ENCODE results near the gene BICDL2.

BICDL2 gene

GRCh38 chr16:3047387-3047720 lies 10.6 kb upstream of the BICDL2 start:
- no peak for DNase-seq (ENCODE audit: low read depth)

- no peak for DNase-seq (ENCODE audit: low read depth)
Observed at GRCh38 chr16:3046641-3047386, 10.1 kb upstream of the BICDL2 start.

- DNase-seq (ENCODE audit: low read depth) = no peak
Observed at GRCh38 chr16:3045758-3046640, 9.3 kb upstream of the BICDL2 start, which contains the start of gene MMP25. Gene MMP25, plus strand, starts transcription at chr16:3046561. Its CDS starts 357 bp downstream, at chr16:3046918.

- no peak for DNase-seq (ENCODE audit: low read depth)
Observed at GRCh38 chr16:3044708-3045107, 8.0 kb upstream of the BICDL2 start.

GRCh38 chr16:3042376-3042775 lies 5.6 kb upstream of the BICDL2 start:
- no peak for DNase-seq (ENCODE audit: low read depth)

GRCh38 chr16:3038896-3039295 lies 2.2 kb upstream of the BICDL2 start:
- DNase-seq (ENCODE audit: low read depth) = no peak

- DNase-seq (ENCODE audit: low read depth) = no peak
Observed at GRCh38 chr16:3038256-3038655, 1.5 kb upstream of the BICDL2 start.

- no peak for DNase-seq (ENCODE audit: low read depth)
Observed at GRCh38 chr16:3035972-3036725, 595 bp downstream of the BICDL2 start.

- no peak for DNase-seq (ENCODE audit: low read depth)
Observed at GRCh38 chr16:3035289-3035971, 1.3 kb downstream of the BICDL2 start.

- DNase-seq (ENCODE audit: low read depth) = no peak
Observed at GRCh38 chr16:3032624-3033023, 4.1 kb downstream of the BICDL2 start.

- no peak for DNase-seq (ENCODE audit: low read depth)
Observed at GRCh38 chr16:3030222-3031212, 6.2 kb downstream of the BICDL2 start.

GRCh38 chr16:3029491-3030221 lies 7.1 kb downstream of the BICDL2 start:
- DNase-seq (ENCODE audit: low read depth) = peak; percentile 53

- no peak for DNase-seq (ENCODE audit: low read depth)
Observed at GRCh38 chr16:3028716-3029319, 7.9 kb downstream of the BICDL2 start.

- DNase-seq (ENCODE audit: low read depth) = peak; percentile 91
Observed at GRCh38 chr16:3027983-3028715, 8.6 kb downstream of the BICDL2 start.

- DNase-seq (ENCODE audit: low read depth) = no peak
Observed at GRCh38 chr16:3027489-3027795, 9.3 kb downstream of the BICDL2 start.

- DNase-seq (ENCODE audit: low read depth) = no peak
Observed at GRCh38 chr16:3026609-3027488, 9.9 kb downstream of the BICDL2 start.

- no peak for DNase-seq (ENCODE audit: low read depth)
Observed at GRCh38 chr16:3026003-3026378, 10.8 kb downstream of the BICDL2 start.
